ENCODE measurements around the gene NLRP2B.
"Not testable (repeated sequence)": the region's sequence is repeated elsewhere in the genome, so short reads cannot be mapped to it uniquely, and the experiment has no call there.

The NLRP2B gene

DNA sequence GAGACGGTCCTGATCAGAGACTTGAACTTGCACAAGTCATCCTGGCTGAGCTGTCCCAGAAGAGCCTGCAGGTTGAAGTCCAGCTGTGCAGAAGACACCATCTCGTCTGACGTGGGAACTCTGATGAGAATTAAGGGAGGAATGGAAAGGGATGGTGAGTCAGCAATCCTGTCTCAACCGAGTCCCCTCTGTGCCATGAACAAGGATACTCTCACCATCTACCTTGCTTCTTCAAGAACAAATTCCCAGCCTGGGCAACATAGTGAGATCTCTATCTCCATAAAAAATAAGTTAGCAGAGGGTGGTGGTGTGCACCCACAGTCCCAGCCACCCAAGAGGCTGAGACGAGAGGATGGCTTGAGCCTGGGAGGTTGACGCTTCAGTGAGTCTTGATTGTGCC, at the start of gene NLRP2B:
Gene NLRP2B (minus strand): TSS at position 101 of the 400 bp plus-strand sequence.
- H3F3A ChIP-seq (ENCODE audit: insufficient read depth), result no peaks in the 10 kb centered on the region
- no peak for TF ChIP-seq CTCF (IDR thresholded peaks at IDR 0.05; ENCODE audit: insufficient read depth, low read length, poor library complexity, severe bottlenecking)
- no peaks in the 10 kb centered on the region for H4K20me1 ChIP-seq (ENCODE audit: low read depth, low read length)
- H3K9ac ChIP-seq (ENCODE audit: low read length), result no peak within 1 kb of the TSS
- H3K9me3 ChIP-seq (ENCODE audit: insufficient read depth, low read length), result no peaks in the 10 kb centered on the region
- no peaks in the 10 kb centered on the region for H3K79me2 ChIP-seq (ENCODE audit: insufficient read depth, low read length)
- H3K4me2 ChIP-seq (ENCODE audit: low read depth, low read length, poor library complexity, severe bottlenecking), result no peak within 1 kb of the TSS
- no peak within 1 kb of the TSS for H3K27ac ChIP-seq (ENCODE audit: low read depth, low read length)
- H2AFZ ChIP-seq (ENCODE audit: low read depth, low read length, severe bottlenecking), result no peak within 1 kb of the TSS
- H3K27me3 ChIP-seq (ENCODE audit: low read length), result no peaks in the 10 kb centered on the region
- no peaks in the 10 kb centered on the region for H3K36me3 ChIP-seq (ENCODE audit: low read length)
- H3K9me2 ChIP-seq (replicated peaks; ENCODE audit: insufficient read depth, low read length), result no peaks in the 10 kb centered on the region
- no peak within 1 kb of the TSS for H3K4me3 ChIP-seq (ENCODE audit: insufficient read depth, low read length, poor library complexity, severe bottlenecking)

- not testable (repeated sequence) for H3K9me2 ChIP-seq (replicated peaks; ENCODE audit: insufficient read depth, low read length); H3K27ac ChIP-seq (ENCODE audit: low read depth, low read length); H3K4me3 ChIP-seq (ENCODE audit: insufficient read depth, low read length, poor library complexity, severe bottlenecking)
These were observed 45.9 kb upstream of the NLRP2B start for GRCh38 chrX:57725995-57726394.

GRCh38 chrX:57681341-57681740, 1.3 kb upstream of the NLRP2B start:
- no peaks in the 10 kb centered on the region for H3K36me3 ChIP-seq (ENCODE audit: low read length)
- no peak overlapping the region for H3K4me2 ChIP-seq (ENCODE audit: low read depth, low read length, poor library complexity, severe bottlenecking)
- no peaks in the 10 kb centered on the region for H3K79me2 ChIP-seq (ENCODE audit: insufficient read depth, low read length)
- no peak overlapping the region for H3K4me3 ChIP-seq (ENCODE audit: insufficient read depth, low read length, poor library complexity, severe bottlenecking)
- TF ChIP-seq EZH2phosphoT487 (conservative IDR thresholded peaks at IDR 0.05; ENCODE audit: low read length) (no peak), CTCF (IDR thresholded peaks at IDR 0.05; ENCODE audit: insufficient read depth, low read length, poor library complexity, severe bottlenecking) (no peak)
- no peaks in the 10 kb centered on the region for H3F3A ChIP-seq (ENCODE audit: insufficient read depth)
- H3K9ac ChIP-seq (ENCODE audit: low read length), result no peak overlapping the region
- no peaks in the 10 kb centered on the region for H4K20me1 ChIP-seq (ENCODE audit: low read depth, low read length)
- no peaks in the 10 kb centered on the region for H3K9me3 ChIP-seq (ENCODE audit: insufficient read depth, low read length)
- H2AFZ ChIP-seq (ENCODE audit: low read depth, low read length, severe bottlenecking), result no peak overlapping the region
- H3K27me3 ChIP-seq (ENCODE audit: low read length), result no peaks in the 10 kb centered on the region
- no peaks in the 10 kb centered on the region for H3K9me2 ChIP-seq (replicated peaks; ENCODE audit: insufficient read depth, low read length)
- H3K27ac ChIP-seq (ENCODE audit: low read depth, low read length), result no peak overlapping the region

More at GRCh38 chrX:57725995-57726394, 45.9 kb upstream of the NLRP2B start:
- H3K9me3 ChIP-seq (ENCODE audit: insufficient read depth, low read length); H2AFZ ChIP-seq (ENCODE audit: low read depth, low read length, severe bottlenecking); H3K79me2 ChIP-seq (ENCODE audit: insufficient read depth, low read length); H3K9ac ChIP-seq (ENCODE audit: low read length); H3K36me3 ChIP-seq (ENCODE audit: low read length); H3K27me3 ChIP-seq (ENCODE audit: low read length); H3F3A ChIP-seq (ENCODE audit: insufficient read depth); H3K4me2 ChIP-seq (ENCODE audit: low read depth, low read length, poor library complexity, severe bottlenecking); H4K20me1 ChIP-seq (ENCODE audit: low read depth, low read length): not testable (repeated sequence)

GRCh38 chrX:57678686-57679428, 1.2 kb downstream of the NLRP2B start:
- Histone ChIP-seq H3K36me3 (ENCODE audit: low read length) (no peaks in the 10 kb centered on the region), H3K9me2 (replicated peaks; ENCODE audit: insufficient read depth, low read length) (no peaks in the 10 kb centered on the region), H3K27me3 (ENCODE audit: low read length) (no peaks in the 10 kb centered on the region), H3K79me2 (ENCODE audit: insufficient read depth, low read length) (no peaks in the 10 kb centered on the region), H2AFZ (ENCODE audit: low read depth, low read length, severe bottlenecking) (no peak overlapping the region), H4K20me1 (ENCODE audit: low read depth, low read length) (no peaks in the 10 kb centered on the region), H3K4me2 (ENCODE audit: low read depth, low read length, poor library complexity, severe bottlenecking) (no peak overlapping the region), H3F3A (ENCODE audit: insufficient read depth) (no peaks in the 10 kb centered on the region), H3K27ac (ENCODE audit: low read depth, low read length) (no peak overlapping the region), H3K9ac (ENCODE audit: low read length) (no peak overlapping the region), H3K9me3 (ENCODE audit: insufficient read depth, low read length) (no peaks in the 10 kb centered on the region), H3K4me3 (ENCODE audit: insufficient read depth, low read length, poor library complexity, severe bottlenecking) (no peak overlapping the region)
- TF ChIP-seq CTCF (IDR thresholded peaks at IDR 0.05; ENCODE audit: insufficient read depth, low read length, poor library complexity, severe bottlenecking) (no peak), EZH2phosphoT487 (conservative IDR thresholded peaks at IDR 0.05; ENCODE audit: low read length) (no peak)
